Thyroid gland (tissue), 4 donors: ENCODE data around the gene SUGCT. TPM values are rescaled to one million over a fixed set of nuclear protein-coding genes. Genes with fewer than 3 reads are reported as not detected.
"Not testable (repeated sequence)": the region's sequence is repeated elsewhere in the genome, so short reads cannot be mapped to it uniquely, and the experiment has no call there.

Experiments
- DNase-seq, 2 donors: peaks; one replicate each; pipeline ENCODE4 v3.0.0-alpha.2; 2019
- H3K27ac ChIP-seq, 3 donors: fragments of 200-600 bp; sonication (generic); 1 replicate in 2 of 3; 2 replicates in 1 of 3; pipeline ENCODE4 v1.5.1; 2016 to 2019; ENCODE audit warnings: mild to moderate bottlenecking in 1 of 3, moderate library complexity in 1 of 3
- H3K27me3 ChIP-seq: fragments of 200-600 bp; sonication (generic); one replicate; pipeline ENCODE4 v1.5.1; 2019
- H3K36me3 ChIP-seq, 2 donors: fragments of 200-600 bp; sonication (generic); one replicate each; pipeline ENCODE4 v1.5.1; 2016 to 2019
- H3K4me1 ChIP-seq, 2 donors: fragments of 200-600 bp; sonication (generic); one replicate each; pipeline ENCODE4 v1.5.1; 2017 to 2019
- H3K4me3 ChIP-seq, 3 donors: fragments of 200-600 bp; sonication (generic); replicated peaks in 1 of 3; 1 replicate in 2 of 3; 2 replicates in 1 of 3; pipeline ENCODE4 v1.5.1; 2016; ENCODE audit warnings: mild to moderate bottlenecking in 1 of 3
- H3K9me3 ChIP-seq: fragments of 200-600 bp; sonication (generic); one replicate; pipeline ENCODE4 v1.5.1; 2017
- POLR2A ChIP-seq, 2 donors: fragments of 450-650 bp; IDR thresholded peaks; one replicate each; pipeline ENCODE4 v1.6.1; 2017; ENCODE audit warnings: antibody characterized with exemption in 2 of 2, mild to moderate bottlenecking in 2 of 2, moderate library complexity in 1 of 2
- WGBS, 2 donors: methylation state at CpG; one replicate each; pipeline ENCODE4 v1.1.5; 2017; 5-methylcytosine and 5-hydroxymethylcytosine counted together
- intact Hi-C: fragments of 100-400 bp; cut with DNase I; formaldehyde crosslinking; loops from one replicate; pipeline ENCODE4 v1.15.1; 2023
- total RNA-seq, 4 donors: library from RNA; depleted of rRNA; stranded (reverse); fragments of >200 nt; gene quantifications; one replicate each; pipeline ENCODE4 v1.2.3, GENCODE V29; 2016
- TF ChIP-seq, protein P1 (sequence below), 6 experiments: fragments of 200-600 bp in 3 of 6; fragments of 450-650 bp in 3 of 6; sonication (generic) in 3 of 6; IDR thresholded peaks; one replicate each; pipeline ENCODE4 v1.5.1; 2016 to 2019; ENCODE audit warnings: antibody characterized with exemption in 6 of 6, mild to moderate bottlenecking in 2 of 6, inconsistent platforms in 1 of 6, moderate library complexity in 1 of 6

SUGCT gene
- total RNA-seq, 4 donors from 2014 or later, result 1.3 to 15.2 (median 3.2) TPM

- intact Hi-C loops, result no loop called here
- H3K36me3 ChIP-seq, result no peaks in the 10 kb centered on the region
- 92 to 94% methylated on average over 7 of the region's 7 CpGs for WGBS, 2 donors
- no peak for DNase-seq
- no peak overlapping the region for H3K4me3 ChIP-seq
- no peak for TF ChIP-seq POLR2A (IDR thresholded peaks at IDR 0.05)
- TF ChIP-seq, protein P1, sequence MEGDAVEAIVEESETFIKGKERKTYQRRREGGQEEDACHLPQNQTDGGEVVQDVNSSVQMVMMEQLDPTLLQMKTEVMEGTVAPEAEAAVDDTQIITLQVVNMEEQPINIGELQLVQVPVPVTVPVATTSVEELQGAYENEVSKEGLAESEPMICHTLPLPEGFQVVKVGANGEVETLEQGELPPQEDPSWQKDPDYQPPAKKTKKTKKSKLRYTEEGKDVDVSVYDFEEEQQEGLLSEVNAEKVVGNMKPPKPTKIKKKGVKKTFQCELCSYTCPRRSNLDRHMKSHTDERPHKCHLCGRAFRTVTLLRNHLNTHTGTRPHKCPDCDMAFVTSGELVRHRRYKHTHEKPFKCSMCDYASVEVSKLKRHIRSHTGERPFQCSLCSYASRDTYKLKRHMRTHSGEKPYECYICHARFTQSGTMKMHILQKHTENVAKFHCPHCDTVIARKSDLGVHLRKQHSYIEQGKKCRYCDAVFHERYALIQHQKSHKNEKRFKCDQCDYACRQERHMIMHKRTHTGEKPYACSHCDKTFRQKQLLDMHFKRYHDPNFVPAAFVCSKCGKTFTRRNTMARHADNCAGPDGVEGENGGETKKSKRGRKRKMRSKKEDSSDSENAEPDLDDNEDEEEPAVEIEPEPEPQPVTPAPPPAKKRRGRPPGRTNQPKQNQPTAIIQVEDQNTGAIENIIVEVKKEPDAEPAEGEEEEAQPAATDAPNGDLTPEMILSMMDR (IDR thresholded peaks at IDR 0.05), result no peak
- H3K4me1 ChIP-seq, result no peaks in the 10 kb centered on the region
- no peaks in the 10 kb centered on the region for H3K27me3 ChIP-seq
- no peaks in the 10 kb centered on the region for H3K9me3 ChIP-seq
- no peak overlapping the region for H3K27ac ChIP-seq
Observed at GRCh38 chr7:40204581-40204980, 69.8 kb downstream of the SUGCT start.

- Histone ChIP-seq H3K27me3 (no peaks in the 10 kb centered on the region), H3K4me3 (no peak overlapping the region), H3K9me3 (no peaks in the 10 kb centered on the region), H3K4me1 (no peaks in the 10 kb centered on the region), H3K36me3 (no peaks in the 10 kb centered on the region), H3K27ac (no peak overlapping the region)
- 89 to 91% methylated on average over 2 of the region's 2 CpGs for WGBS, 2 donors
- DNase-seq, result no peak
- no peak for TF ChIP-seq POLR2A (IDR thresholded peaks at IDR 0.05)
- TF ChIP-seq, protein P1 (IDR thresholded peaks at IDR 0.05), result no peak
- intact Hi-C loops, result no loop called here
Observed at GRCh38 chr7:40205992-40206391, 71.2 kb downstream of the SUGCT start.

DNA sequence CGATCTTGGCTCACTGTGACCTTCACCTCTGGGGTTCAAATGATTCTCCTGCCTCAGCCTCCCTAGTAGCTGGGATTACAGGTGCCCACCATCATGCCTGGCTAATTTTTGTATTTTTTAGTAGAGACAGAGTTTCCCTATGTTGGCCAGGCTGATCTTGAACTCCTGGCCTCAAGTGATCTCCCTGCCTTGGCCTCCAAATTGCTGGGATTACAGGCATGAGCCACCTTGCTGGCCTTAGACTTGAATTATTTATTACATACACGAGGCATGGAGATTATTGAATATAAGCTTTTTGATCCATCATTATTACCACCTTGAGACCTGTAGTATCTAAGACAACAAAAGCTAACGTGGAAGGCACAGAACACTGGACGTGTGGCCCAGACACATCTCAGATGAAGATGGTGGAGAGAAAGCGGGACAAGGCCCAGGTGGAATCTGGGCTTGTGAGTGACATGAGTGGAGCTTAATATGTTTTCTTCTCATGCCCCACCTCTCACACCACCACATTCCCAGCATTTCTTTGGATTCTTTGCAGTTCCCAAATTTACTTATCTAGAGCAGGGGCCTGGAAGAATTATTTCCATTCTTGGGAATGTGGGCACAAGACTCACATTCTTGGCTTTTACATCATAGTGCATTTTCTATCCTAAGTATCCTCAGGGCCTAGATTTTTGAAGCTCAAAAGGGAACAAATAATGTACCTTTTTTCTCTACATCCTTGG is 76.6 kb downstream of the SUGCT start:
- DNase-seq, result no peak
- TF ChIP-seq, protein P1 (IDR thresholded peaks at IDR 0.05), result no peak
- TF ChIP-seq POLR2A (IDR thresholded peaks at IDR 0.05), result no peak

DNA sequence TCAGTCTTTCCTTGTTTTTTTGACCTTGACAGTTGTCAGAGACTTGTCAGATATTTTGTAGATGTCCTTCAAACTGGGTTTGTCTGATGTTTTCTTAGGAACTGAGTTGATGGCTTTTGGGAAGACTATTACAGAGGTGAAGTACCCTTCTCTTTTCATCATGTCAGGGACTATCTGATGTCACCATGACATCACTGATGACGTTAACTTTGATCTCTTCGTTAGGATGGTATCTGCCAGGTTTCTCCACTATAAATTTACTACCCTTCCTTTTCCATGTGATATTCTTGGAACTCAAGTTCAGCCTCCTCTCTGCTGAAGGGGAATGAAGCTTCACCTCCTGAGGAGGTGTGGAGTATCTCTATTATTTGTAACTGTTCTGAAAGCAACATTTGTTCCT is 78.5 kb downstream of the SUGCT start:
- no peak overlapping the region for H3K4me3 ChIP-seq
- WGBS, 2 donors, result 89 to 91% methylated on average over 2 of the region's 2 CpGs
- H3K9me3 ChIP-seq, result no peaks in the 10 kb centered on the region
- intact Hi-C loops, result no loop called here
- no peaks in the 10 kb centered on the region for H3K27me3 ChIP-seq
- DNase-seq, result no peak
- H3K27ac ChIP-seq, result no peak overlapping the region
- no peak for TF ChIP-seq POLR2A (IDR thresholded peaks at IDR 0.05)
- TF ChIP-seq, protein P1 (IDR thresholded peaks at IDR 0.05), result no peak
- H3K36me3 ChIP-seq, result no peaks in the 10 kb centered on the region
- H3K4me1 ChIP-seq, result no peaks in the 10 kb centered on the region

More for the DNA sequence above, 76.6 kb downstream of the SUGCT start:
- WGBS, 2 donors, result 89 to 91% methylated on average over 5 of the region's 5 CpGs
- Histone ChIP-seq H3K4me1 (no peaks in the 10 kb centered on the region), H3K36me3 (no peaks in the 10 kb centered on the region), H3K9me3 (no peaks in the 10 kb centered on the region), H3K27me3 (no peaks in the 10 kb centered on the region), H3K4me3 (no peak overlapping the region), H3K27ac (no peak overlapping the region)
- intact Hi-C loops, result no loop called here

GRCh38 chr7:40213856-40214255 is 79.1 kb downstream of the SUGCT start:
- intact Hi-C loops, result no loop called here

DNA sequence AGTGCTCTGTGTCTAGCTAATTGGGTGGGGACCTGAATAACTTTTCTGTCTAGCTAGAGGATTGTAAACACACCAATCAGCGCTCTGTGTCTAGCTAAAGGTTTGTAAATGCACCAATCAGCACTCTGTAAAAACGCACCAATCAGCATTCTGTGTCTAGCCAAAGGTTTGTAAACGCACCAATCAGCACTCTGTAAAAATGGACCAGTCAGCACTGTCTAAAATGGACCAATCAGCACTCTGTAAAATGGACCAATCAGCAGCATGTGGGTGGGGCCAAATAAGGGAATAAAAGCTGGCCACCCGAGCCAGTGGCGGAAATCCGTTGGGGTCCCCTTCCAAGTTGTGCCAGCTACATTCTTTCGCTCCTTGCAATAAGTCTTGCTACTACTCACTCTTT is 83.8 kb downstream of the SUGCT start:
- H3K4me3 ChIP-seq, H3K36me3 ChIP-seq, H3K9me3 ChIP-seq, H3K27ac ChIP-seq, intact Hi-C loops, DNase-seq, H3K4me1 ChIP-seq, H3K27me3 ChIP-seq: not testable (repeated sequence)
- WGBS, 2 donors, result 98% methylated on average over 7 of the region's 7 CpGs

More at GRCh38 chr7:40213856-40214255, 79.1 kb downstream of the SUGCT start:
- Histone ChIP-seq H3K36me3 (no peaks in the 10 kb centered on the region), H3K4me1 (no peaks in the 10 kb centered on the region), H3K27ac (no peak overlapping the region), H3K27me3 (no peaks in the 10 kb centered on the region), H3K4me3 (no peak overlapping the region), H3K9me3 (no peaks in the 10 kb centered on the region)
- WGBS, 2 donors, result 90 to 97% methylated on average over 3 of the region's 3 CpGs
- no peak for TF ChIP-seq POLR2A (IDR thresholded peaks at IDR 0.05)
- TF ChIP-seq, protein P1 (IDR thresholded peaks at IDR 0.05), result no peak
- DNase-seq, result no peak
